SK-N-SH (cell line): ENCODE results near the gene SLC1A3. TPM values are rescaled to one million over a fixed set of nuclear protein-coding genes. Genes with fewer than 3 reads are reported as not detected.

Experiments used
- CTCF ChIA-PET: fragments of 300-600, 350-600 bp; formaldehyde crosslinking; extraction: SDS; loops from one replicate; lab custom pipeline; 2021; lab: Yijun Ruan, JAX
- POLR2A ChIA-PET: fragments of 350-600 bp; sonication (Branson Sonifier 250); formaldehyde crosslinking; extraction: SDS; loops from one replicate; lab custom pipeline; 2020; ENCODE audit warnings: antibody characterized with exemption, inconsistent platforms; lab: Yijun Ruan, JAX
- DNase-seq: peaks from one replicate; pipeline ENCODE4 v3.0.0; 2012
- H2AFZ ChIP-seq: fragments of 200-600 bp; sonication (generic); 2 replicates; pipeline ENCODE4 v1.8.1; 2016; ENCODE audit warnings: antibody characterized with exemption, mild to moderate bottlenecking, low read depth
- H3F3A ChIP-seq: fragments of 200-600 bp; sonication (generic); replicated peaks from 2 replicates; pipeline ENCODE3; 2016; ENCODE audit warnings: antibody characterized with exemption, mild to moderate bottlenecking; ENCODE audit not compliant: insufficient read depth
- H3K27ac ChIP-seq, 2 experiments: fragments of 200-500 bp in 1 of 2; fragments of 200-600 bp in 1 of 2; sonication (Bioruptor generic) in 1 of 2; sonication (generic), shearing (Covaris generic) in 1 of 2; 2 replicates each; pipeline versions ENCODE4 v1.5.1 to v1.6.1; 2014 to 2016; ENCODE audit warnings: low read depth in 2 of 2, inconsistent platforms in 1 of 2, low read length in 1 of 2, mild to moderate bottlenecking in 1 of 2, mixed read lengths in 1 of 2
- H3K27me3 ChIP-seq: fragments of 200-600 bp; sonication (generic), shearing (Covaris generic); 2 replicates; pipeline ENCODE4 v1.6.1; 2016; ENCODE audit warnings: mixed run types; ENCODE audit not compliant: insufficient read depth
- H3K36me3 ChIP-seq, 2 experiments: fragments of 200-500 bp in 1 of 2; fragments of 200-600 bp in 1 of 2; sonication (Bioruptor generic) in 1 of 2; sonication (generic) in 1 of 2; replicated peaks in 1 of 2; 2 replicates each; pipeline versions ENCODE3 to v1.5.1; 2014 to 2016; ENCODE audit warnings: low read length in 1 of 2, mild to moderate bottlenecking in 1 of 2; ENCODE audit not compliant: insufficient read depth in 2 of 2, control insufficient read depth in 1 of 2
- H3K4me1 ChIP-seq, 2 experiments: fragments of 200-500 bp in 1 of 2; fragments of 200-600 bp in 1 of 2; sonication (Bioruptor generic) in 1 of 2; sonication (generic), shearing (Covaris generic) in 1 of 2; 2 replicates each; pipeline versions ENCODE4 v1.5.1 to v1.6.1; 2014 to 2016; ENCODE audit warnings: low read depth in 1 of 2, low read length in 1 of 2, mixed run types in 1 of 2; ENCODE audit not compliant: insufficient read depth in 2 of 2, control insufficient read depth in 1 of 2
- H3K4me2 ChIP-seq: fragments of 200-600 bp; sonication (generic), shearing (Covaris generic); 2 replicates; pipeline ENCODE4 v1.6.1; 2017; ENCODE audit warnings: mixed run types
- H3K4me3 ChIP-seq, 2 experiments: fragments of 200-500 bp in 1 of 2; fragments of 200-600 bp in 1 of 2; sonication (Bioruptor generic) in 1 of 2; sonication (generic), shearing (Covaris generic) in 1 of 2; 2 replicates each; pipeline versions ENCODE4 v1.5.1 to v1.8.1; 2014 to 2016; ENCODE audit warnings: low read depth in 2 of 2, inconsistent platforms in 1 of 2, low read length in 1 of 2, mild to moderate bottlenecking in 1 of 2, mixed read lengths in 1 of 2, moderate library complexity in 1 of 2
- H3K79me2 ChIP-seq: fragments of 200-600 bp; sonication (generic); 2 replicates; pipeline ENCODE4 v1.8.1; 2017; ENCODE audit warnings: mild to moderate bottlenecking; ENCODE audit not compliant: insufficient read depth
- H3K9ac ChIP-seq: fragments of 200-600 bp; sonication (generic); 2 replicates; pipeline ENCODE4 v1.6.1; 2017; ENCODE audit warnings: mixed run types
- H3K9me2 ChIP-seq: fragments of 200-600 bp; sonication (generic); 2 replicates; pipeline ENCODE4 v1.6.1; 2017; ENCODE audit warnings: mixed run types
- H3K9me3 ChIP-seq: fragments of 200-600 bp; sonication (generic); 2 replicates; pipeline ENCODE4 v1.6.1; 2017; ENCODE audit warnings: mixed run types, mild to moderate bottlenecking, moderate library complexity
- H4K20me1 ChIP-seq: fragments of 200-600 bp; sonication (generic); 2 replicates; pipeline ENCODE4 v1.6.1; 2017; ENCODE audit warnings: mild to moderate bottlenecking, mixed run types; ENCODE audit not compliant: insufficient read depth
- CTCF ChIP-seq: fragments of 200-600 bp; sonication (generic); IDR thresholded peaks from 2 replicates; pipeline ENCODE4 v1.6.1; 2017; ENCODE audit warnings: antibody characterized with exemption, mild to moderate bottlenecking, moderate library complexity
- EP300 ChIP-seq, 2 experiments: IDR thresholded peaks; 2 replicates each; pipeline versions ENCODE4 v1.4.0 to v1.6.1; 2012; ENCODE audit warnings: borderline replicate concordance in 1 of 2, low read depth in 1 of 2, low read length in 1 of 2
- EZH2phosphoT487 ChIP-seq: fragments of 200-600 bp; sonication (generic); IDR thresholded peaks from 2 replicates; pipeline ENCODE4 v1.6.1; 2017; ENCODE audit warnings: low read depth, mixed run types, mild to moderate bottlenecking, antibody characterized with exemption, moderate library complexity, borderline replicate concordance
- FOSL2 ChIP-seq: IDR thresholded peaks from 2 replicates; pipeline ENCODE4 v1.4.0; 2012; ENCODE audit warnings: low read depth, mild to moderate bottlenecking, moderate library complexity, borderline replicate concordance
- GABPA ChIP-seq: IDR thresholded peaks from 2 replicates; pipeline ENCODE4 v1.4.0; 2012; ENCODE audit warnings: low read depth, mild to moderate bottlenecking
- IRF3 ChIP-seq: fragments of 150-350 bp; IDR thresholded peaks from 2 replicates; pipeline ENCODE4 v1.6.1; 2016; ENCODE audit warnings: mild to moderate bottlenecking, low read depth, low read length
- MAX ChIP-seq: IDR thresholded peaks from 2 replicates; pipeline ENCODE4 v1.4.0; 2012; ENCODE audit warnings: low read depth
- MEF2A ChIP-seq: IDR thresholded peaks from 2 replicates; pipeline ENCODE4 v1.4.0; 2012; ENCODE audit warnings: low read depth, borderline replicate concordance
- MXI1 ChIP-seq: IDR thresholded peaks from 2 replicates; pipeline ENCODE4 v1.6.1; 2012; ENCODE audit warnings: mild to moderate bottlenecking, low read depth, low read length, improper control_type of control experiment
- NFIC ChIP-seq: IDR thresholded peaks from 2 replicates; pipeline ENCODE4 v1.4.0; 2012; ENCODE audit warnings: borderline replicate concordance
- NRF1 ChIP-seq: IDR thresholded peaks from 2 replicates; pipeline ENCODE4 v1.6.1; 2012; ENCODE audit warnings: low read depth, mild to moderate bottlenecking, low read length
- POLR2AphosphoS5 ChIP-seq: IDR thresholded peaks from 2 replicates; pipeline ENCODE4 v1.6.1; 2012; ENCODE audit warnings: low read depth, low read length
- SIN3A ChIP-seq: IDR thresholded peaks from 2 replicates; pipeline ENCODE4 v1.6.1; 2012; ENCODE audit warnings: low read depth, mild to moderate bottlenecking, low read length, moderate library complexity, borderline replicate concordance
- SMC3 ChIP-seq: IDR thresholded peaks from 2 replicates; pipeline ENCODE4 v1.6.1; 2012; ENCODE audit warnings: low read depth, low read length, improper control_type of control experiment
- TCF12 ChIP-seq: IDR thresholded peaks from 2 replicates; pipeline ENCODE4 v1.4.0; 2012
- USF1 ChIP-seq: IDR thresholded peaks from 2 replicates; pipeline ENCODE4 v1.4.0; 2012; ENCODE audit warnings: low read depth, borderline replicate concordance
- YY1 ChIP-seq: IDR thresholded peaks from 2 replicates; pipeline ENCODE4 v1.4.0; 2012; ENCODE audit warnings: low read depth, mild to moderate bottlenecking
- WGBS: methylation state at CpG from one replicate; pipeline ENCODE4 v1.1.6; 2017; ENCODE audit warnings: low lambda C conversion rate; 5-methylcytosine and 5-hydroxymethylcytosine counted together
- polyA plus RNA-seq, 3 experiments: library from polyadenylated mRNA; depleted of rRNA; stranded (reverse); fragments of >200 nt; gene quantifications; 2 replicates each; pipeline ENCODE4 v1.2.3, GENCODE V29; 2012

The SLC1A3 gene
- polyA plus RNA-seq, 1 of the 3 experiments (the other 2 are of a cell fraction), result not detected

- Histone ChIP-seq H3K36me3 (no peaks in the 10 kb centered on the region), H3K4me2 (no peak overlapping the region), H3K79me2 (no peaks in the 10 kb centered on the region), H4K20me1 (no peaks in the 10 kb centered on the region), H3K27ac (no peak overlapping the region), H3F3A (no peaks in the 10 kb centered on the region), H2AFZ (no peak overlapping the region), H3K4me1 (no peaks in the 10 kb centered on the region), H3K9ac (no peak overlapping the region), H3K27me3 (peaks cover 1% of the 10 kb centered on the region; the same call in 1 of the 2 replicates), H3K4me3 (no peak overlapping the region), H3K9me2 (no peaks in the 10 kb centered on the region), H3K9me3 (no peaks in the 10 kb centered on the region)
- no peak for TF ChIP-seq CTCF
- TF ChIP-seq FOSL2, result no peak
- TF ChIP-seq USF1, result no peak
- no peak for TF ChIP-seq POLR2AphosphoS5
- no peak for TF ChIP-seq GABPA
- no peak for TF ChIP-seq SIN3A
- no peak for TF ChIP-seq SMC3
- no peak for TF ChIP-seq MAX
- TF ChIP-seq TCF12, result no peak
- no peak for TF ChIP-seq EZH2phosphoT487
- no peak for TF ChIP-seq MEF2A
- no peak for TF ChIP-seq EP300 (IDR thresholded peaks at IDR 0.05; ENCODE audit: borderline replicate concordance in 1 of 2, low read depth in 1 of 2, low read length in 1 of 2)
- no peak for TF ChIP-seq IRF3
- no peak for TF ChIP-seq MXI1
- no peak for TF ChIP-seq NRF1
- TF ChIP-seq NFIC, result no peak
- no peak for TF ChIP-seq YY1
- ChIA-PET CTCF (interaction anchor here (0.7 kb wide), 1 partner anchor 9 kb away, joined by 3 read pairs; no protein-coding TSS in a partner anchor), POLR2A (no interaction called here)
- no peak for DNase-seq
- 6% methylated on average over 3 of the region's 3 CpGs for WGBS
Measured at GRCh38 chr5:36646507-36647023, 40.2 kb downstream of the SLC1A3 start.
